A673 (cell line): Measurements from ENCODE around the gene FUT4. TPM values are rescaled to one million over a fixed set of nuclear protein-coding genes. Genes with fewer than 3 reads are reported as not detected.

Experiments
- BruUV-seq: library from RNA; stranded (reverse); fragments of 400-500 nt; replicated peaks from 2 replicates; lab custom pipeline; 2021; lab: Mats Ljungman, UMichigan
- CTCF ChIA-PET: fragments of 300-600 bp; sonication (Branson Sonifier 250); formaldehyde crosslinking; loops from one replicate; lab custom pipeline; 2022; ENCODE audit warnings: antibody characterized with exemption; lab: Charles Lee
- POLR2A ChIA-PET: fragments of 300-600 bp; sonication (Branson Sonifier 250); formaldehyde crosslinking; loops from one replicate; lab custom pipeline; 2022; ENCODE audit warnings: antibody characterized with exemption; ENCODE audit not compliant: low non-redundant PET; lab: Charles Lee
- DNase-seq: peaks from one replicate; pipeline ENCODE4 v3.0.0-alpha.2; 2015; ENCODE audit warnings: low spot score
- H3K27ac ChIP-seq: fragments of 200-600 bp; sonication (generic); 2 replicates; pipeline ENCODE4 v1.5.1; 2016; ENCODE audit warnings: mixed run types, low read depth, mild to moderate bottlenecking, mixed read lengths, antibody characterized with exemption, low read length; ENCODE audit not compliant: poor library complexity, severe bottlenecking
- H3K27me3 ChIP-seq: fragments of 200-600 bp; sonication (generic); replicated peaks from 2 replicates; pipeline ENCODE4 v1.6.1; 2017; ENCODE audit warnings: mixed run types, low read depth, mild to moderate bottlenecking, mixed read lengths, antibody characterized with exemption, low read length; ENCODE audit not compliant: insufficient read depth, poor library complexity
- H3K36me3 ChIP-seq: fragments of 200-600 bp; sonication (generic); 2 replicates; pipeline ENCODE4 v1.6.1; 2016; ENCODE audit warnings: mixed run types, mild to moderate bottlenecking, mixed read lengths, antibody characterized with exemption, low read length; ENCODE audit not compliant: insufficient read depth, poor library complexity, severe bottlenecking
- H3K4me1 ChIP-seq: fragments of 200-600 bp; sonication (generic); 2 replicates; pipeline ENCODE4 v1.6.1; 2017; ENCODE audit warnings: mixed run types, mild to moderate bottlenecking, mixed read lengths, antibody characterized with exemption, low read length; ENCODE audit not compliant: insufficient read depth, poor library complexity, severe bottlenecking
- H3K4me3 ChIP-seq: fragments of 200-600 bp; sonication (generic); 2 replicates; pipeline ENCODE4 v1.5.1; 2016; ENCODE audit warnings: low read depth, mixed run types, mild to moderate bottlenecking, mixed read lengths, low read length; ENCODE audit not compliant: poor library complexity, severe bottlenecking
- H3K9me3 ChIP-seq: fragments of 200-600 bp; sonication (generic); 2 replicates; pipeline ENCODE4 v1.6.1; 2016; ENCODE audit warnings: mixed run types, low read depth, mild to moderate bottlenecking, mixed read lengths, antibody characterized with exemption, low read length; ENCODE audit not compliant: poor library complexity, severe bottlenecking
- CTCF ChIP-seq: fragments of 300-800, 200-600 bp; sonication (generic); conservative IDR thresholded peaks from 2 replicates; pipeline ENCODE4 v1.5.1; 2017; ENCODE audit warnings: low read depth, mild to moderate bottlenecking, antibody characterized with exemption, low read length, moderate library complexity, mixed read lengths
- EZH2 ChIP-seq: fragments of 200-600 bp; sonication (generic); IDR thresholded peaks from 2 replicates; pipeline ENCODE4 v1.6.1; 2017; ENCODE audit warnings: borderline replicate concordance, low read depth, mild to moderate bottlenecking, mixed read lengths, antibody characterized with exemption, low read length; ENCODE audit not compliant: poor library complexity, severe bottlenecking
- intact Hi-C: fragments of 100-400 bp; cut with micrococcal nuclease; formaldehyde crosslinking; loops from one replicate; pipeline ENCODE4 v1.10.0; 2022; ENCODE audit not compliant: unreplicated experiment
- total RNA-seq: library from RNA; stranded (reverse); gene quantifications from 2 replicates; pipeline ENCODE4 v1.2.3, GENCODE V29; 2021

Gene FUT4
- total RNA-seq, 1 experiment from 2014 or later, result 7.7 TPM

GRCh38 chr11:94584978-94585377 is 41.3 kb downstream of the FUT4 start:
- no peak overlapping the region for H3K27ac ChIP-seq
- no peaks in the 10 kb centered on the region for H3K36me3 ChIP-seq
- POLR2A ChIA-PET, result no interaction called here
- no peak overlapping the region for H3K4me3 ChIP-seq
- H3K9me3 ChIP-seq, result no peaks in the 10 kb centered on the region
- no peaks in the 10 kb centered on the region for H3K4me1 ChIP-seq
- no TSS peak for BruUV-seq
- intact Hi-C loops, result no loop called here
- no peaks in the 10 kb centered on the region for H3K27me3 ChIP-seq
- DNase-seq, result no peak
- TF ChIP-seq EZH2 (no peak), CTCF (no peak)
- CTCF ChIA-PET, result no interaction called here

- Histone ChIP-seq H3K27me3 (no peaks in the 10 kb centered on the region), H3K4me1 (no peaks in the 10 kb centered on the region), H3K9me3 (no peaks in the 10 kb centered on the region), H3K27ac (no peak overlapping the region), H3K4me3 (no peak overlapping the region), H3K36me3 (no peaks in the 10 kb centered on the region)
- intact Hi-C loops, result no loop called here
- DNase-seq, result no peak
- ChIA-PET POLR2A (no interaction called here), CTCF (interaction anchor here (0.6 kb wide), 1 partner anchor 37 kb away, joined by 4 read pairs; no protein-coding TSS in a partner anchor)
- BruUV-seq, result no TSS peak
- TF ChIP-seq CTCF (no peak), EZH2 (no peak)
Measured at GRCh38 chr11:94585399-94585798, 41.7 kb downstream of the FUT4 start.

GRCh38 chr11:94586546-94586945 is 42.8 kb downstream of the FUT4 start:
- H3K9me3 ChIP-seq, result no peaks in the 10 kb centered on the region
- no peaks in the 10 kb centered on the region for H3K4me1 ChIP-seq
- H3K4me3 ChIP-seq, result no peak overlapping the region
- no peaks in the 10 kb centered on the region for H3K27me3 ChIP-seq
- DNase-seq, result no peak
- CTCF ChIA-PET, result no interaction called here
- H3K36me3 ChIP-seq, result no peaks in the 10 kb centered on the region
- BruUV-seq, result no TSS peak
- POLR2A ChIA-PET, result interaction anchor here (0.6 kb wide), 1 partner anchor 208 kb away, joined by 3 read pairs; no protein-coding TSS in a partner anchor
- no peak for TF ChIP-seq CTCF
- no peak overlapping the region for H3K27ac ChIP-seq
- intact Hi-C loops, result no loop called here
